GM19099 (cell line): ENCODE measurements around the gene SYPL2.
A peak's percentile ranks its signal among the peaks of the same experiment; 100 is the strongest.

ENCODE experiments used
- POLR2A ChIP-seq: IDR thresholded peaks from 3 replicates; pipeline ENCODE4 v1.6.1; 2011; ENCODE audit warnings: low read depth; ENCODE audit not compliant: insufficient read length; ENCODE audit errors: extremely low read depth

The SYPL2 gene

GRCh38 chr1:109483672-109484518, 17.5 kb downstream of the SYPL2 start, which contains the start of gene ATXN7L2:
Gene ATXN7L2, plus strand, starts transcription at chr1:109483905. Its CDS starts 49 bp downstream, at chr1:109483954.
- peak; percentile 95 for TF ChIP-seq POLR2A

GRCh38 chr1:109484519-109484975, 18.2 kb downstream of the SYPL2 start:
- TF ChIP-seq POLR2A: no peak

- TF ChIP-seq POLR2A: no peak
These were observed 18.7 kb downstream of the SYPL2 start for GRCh38 chr1:109485001-109485400.

- TF ChIP-seq POLR2A: no peak
These were observed 20.9 kb downstream of the SYPL2 start for GRCh38 chr1:109487261-109487660.

GRCh38 chr1:109488201-109488600, 21.9 kb downstream of the SYPL2 start:
- no peak for TF ChIP-seq POLR2A

- no peak for TF ChIP-seq POLR2A
These were observed 22.4 kb downstream of the SYPL2 start for GRCh38 chr1:109488696-109489095.

- TF ChIP-seq POLR2A: no peak
These were observed 23.9 kb downstream of the SYPL2 start for GRCh38 chr1:109490029-109490933.

- no peak for TF ChIP-seq POLR2A
These were observed 24.6 kb downstream of the SYPL2 start for GRCh38 chr1:109490934-109491302.

GRCh38 chr1:109491372-109491771, 25.0 kb downstream of the SYPL2 start:
- TF ChIP-seq POLR2A: no peak

GRCh38 chr1:109492779-109493178, 26.4 kb downstream of the SYPL2 start:
- TF ChIP-seq POLR2A: no peak

GRCh38 chr1:109493227-109493626, 26.9 kb downstream of the SYPL2 start:
- TF ChIP-seq POLR2A: no peak

GRCh38 chr1:109493805-109494539, 27.6 kb downstream of the SYPL2 start, which contains the start of gene CYB561D1:
Gene CYB561D1, plus strand, starts transcription at chr1:109494094. Its CDS starts 46 bp downstream, at chr1:109494140.
- peak; percentile 92 for TF ChIP-seq POLR2A

- TF ChIP-seq POLR2A: no peak
These were observed 29.4 kb downstream of the SYPL2 start for GRCh38 chr1:109495738-109496137.

GRCh38 chr1:109497449-109498160, 31.3 kb downstream of the SYPL2 start:
- no peak for TF ChIP-seq POLR2A
